HCT116 (cell line): ENCODE data around the gene TWF2.

Source experiments
- POLR2A ChIP-seq: IDR thresholded peaks from 2 replicates; pipeline ENCODE4 v1.7.0; 2011; ENCODE audit warnings: borderline replicate concordance; ENCODE audit not compliant: insufficient read depth, insufficient read length; ENCODE audit errors: extremely low read depth
- SIN3A ChIP-seq: IDR thresholded peaks from 2 replicates; pipeline ENCODE4 v1.6.1; 2012; ENCODE audit warnings: low read depth
- YY1 ChIP-seq: IDR thresholded peaks from 2 replicates; pipeline ENCODE4 v1.6.1; 2011; ENCODE audit warnings: low read length, low read depth, moderate library complexity, mild to moderate bottlenecking; ENCODE audit not compliant: insufficient replicate concordance; ENCODE audit errors: extremely low read depth
- ZNF274 ChIP-seq: fragments of 200-500 bp; sonication (Bioruptor generic); IDR thresholded peaks from 2 replicates; pipeline ENCODE4 v1.6.1; 2014; ENCODE audit warnings: mild to moderate bottlenecking, low read depth, low read length, inconsistent platforms
- TF ChIP-seq, protein P1 (sequence below), 3 experiments: fragments of 200-600 bp in 1 of 3; sonication (generic) in 1 of 3; IDR thresholded peaks in 2 of 3; conservative IDR thresholded peaks in 1 of 3; 2 replicates each; pipeline ENCODE4 v1.5.1; 2012 to 2017; ENCODE audit warnings: low read depth in 2 of 3, low read length in 2 of 3, antibody characterized with exemption in 1 of 3, borderline replicate concordance in 1 of 3, control low read depth in 1 of 3, mild to moderate bottlenecking in 1 of 3, mixed read lengths in 1 of 3, mixed run types in 1 of 3, moderate library complexity in 1 of 3; ENCODE audit not compliant: insufficient read depth in 1 of 3
- TF ChIP-seq, protein P2 (sequence below): IDR thresholded peaks from 2 replicates; pipeline ENCODE4 v1.6.1; 2012; ENCODE audit warnings: low read depth

DNA sequence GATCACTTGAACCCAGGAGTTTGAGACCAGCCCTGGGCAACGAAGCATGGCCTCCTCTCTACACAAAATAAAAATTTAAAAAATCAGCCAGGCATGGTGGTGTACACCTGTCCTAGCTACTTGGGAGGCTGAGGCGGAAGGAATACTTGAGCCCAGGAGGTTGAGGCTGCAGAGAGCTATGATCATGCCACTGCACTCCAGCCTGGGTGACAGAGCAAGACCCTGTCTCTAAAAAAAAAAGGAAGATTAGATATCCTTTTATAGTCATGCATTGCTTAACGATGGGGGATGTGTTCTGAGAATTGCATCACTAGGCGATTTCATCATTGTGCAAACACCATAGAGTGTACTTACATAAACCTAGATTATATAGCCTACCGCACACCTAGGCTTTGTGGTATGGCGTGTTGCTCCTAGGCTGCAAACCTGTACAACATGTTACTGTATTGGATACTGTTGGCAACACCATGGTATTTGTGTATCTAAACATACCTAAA, 28.4 kb downstream of the TWF2 start:
- no peak for TF ChIP-seq POLR2A
- TF ChIP-seq, protein P1, sequence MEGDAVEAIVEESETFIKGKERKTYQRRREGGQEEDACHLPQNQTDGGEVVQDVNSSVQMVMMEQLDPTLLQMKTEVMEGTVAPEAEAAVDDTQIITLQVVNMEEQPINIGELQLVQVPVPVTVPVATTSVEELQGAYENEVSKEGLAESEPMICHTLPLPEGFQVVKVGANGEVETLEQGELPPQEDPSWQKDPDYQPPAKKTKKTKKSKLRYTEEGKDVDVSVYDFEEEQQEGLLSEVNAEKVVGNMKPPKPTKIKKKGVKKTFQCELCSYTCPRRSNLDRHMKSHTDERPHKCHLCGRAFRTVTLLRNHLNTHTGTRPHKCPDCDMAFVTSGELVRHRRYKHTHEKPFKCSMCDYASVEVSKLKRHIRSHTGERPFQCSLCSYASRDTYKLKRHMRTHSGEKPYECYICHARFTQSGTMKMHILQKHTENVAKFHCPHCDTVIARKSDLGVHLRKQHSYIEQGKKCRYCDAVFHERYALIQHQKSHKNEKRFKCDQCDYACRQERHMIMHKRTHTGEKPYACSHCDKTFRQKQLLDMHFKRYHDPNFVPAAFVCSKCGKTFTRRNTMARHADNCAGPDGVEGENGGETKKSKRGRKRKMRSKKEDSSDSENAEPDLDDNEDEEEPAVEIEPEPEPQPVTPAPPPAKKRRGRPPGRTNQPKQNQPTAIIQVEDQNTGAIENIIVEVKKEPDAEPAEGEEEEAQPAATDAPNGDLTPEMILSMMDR (IDR thresholded peaks at IDR 0.05 in 2 of 3, conservative IDR thresholded peaks at IDR 0.05 in 1 of 3; ENCODE audit: borderline replicate concordance in 1 of 3, insufficient read depth in 1 of 3, low read depth in 2 of 3, low read length in 2 of 3): no peak
- no peak for TF ChIP-seq YY1
- no peak for TF ChIP-seq SIN3A
- no peak for TF ChIP-seq ZNF274
- TF ChIP-seq, protein P2, sequence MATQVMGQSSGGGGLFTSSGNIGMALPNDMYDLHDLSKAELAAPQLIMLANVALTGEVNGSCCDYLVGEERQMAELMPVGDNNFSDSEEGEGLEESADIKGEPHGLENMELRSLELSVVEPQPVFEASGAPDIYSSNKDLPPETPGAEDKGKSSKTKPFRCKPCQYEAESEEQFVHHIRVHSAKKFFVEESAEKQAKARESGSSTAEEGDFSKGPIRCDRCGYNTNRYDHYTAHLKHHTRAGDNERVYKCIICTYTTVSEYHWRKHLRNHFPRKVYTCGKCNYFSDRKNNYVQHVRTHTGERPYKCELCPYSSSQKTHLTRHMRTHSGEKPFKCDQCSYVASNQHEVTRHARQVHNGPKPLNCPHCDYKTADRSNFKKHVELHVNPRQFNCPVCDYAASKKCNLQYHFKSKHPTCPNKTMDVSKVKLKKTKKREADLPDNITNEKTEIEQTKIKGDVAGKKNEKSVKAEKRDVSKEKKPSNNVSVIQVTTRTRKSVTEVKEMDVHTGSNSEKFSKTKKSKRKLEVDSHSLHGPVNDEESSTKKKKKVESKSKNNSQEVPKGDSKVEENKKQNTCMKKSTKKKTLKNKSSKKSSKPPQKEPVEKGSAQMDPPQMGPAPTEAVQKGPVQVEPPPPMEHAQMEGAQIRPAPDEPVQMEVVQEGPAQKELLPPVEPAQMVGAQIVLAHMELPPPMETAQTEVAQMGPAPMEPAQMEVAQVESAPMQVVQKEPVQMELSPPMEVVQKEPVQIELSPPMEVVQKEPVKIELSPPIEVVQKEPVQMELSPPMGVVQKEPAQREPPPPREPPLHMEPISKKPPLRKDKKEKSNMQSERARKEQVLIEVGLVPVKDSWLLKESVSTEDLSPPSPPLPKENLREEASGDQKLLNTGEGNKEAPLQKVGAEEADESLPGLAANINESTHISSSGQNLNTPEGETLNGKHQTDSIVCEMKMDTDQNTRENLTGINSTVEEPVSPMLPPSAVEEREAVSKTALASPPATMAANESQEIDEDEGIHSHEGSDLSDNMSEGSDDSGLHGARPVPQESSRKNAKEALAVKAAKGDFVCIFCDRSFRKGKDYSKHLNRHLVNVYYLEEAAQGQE: no peak
